Activated T-cell treated with anti-CD3 and anti-CD28 coated beads for 24 hours (primary cell): ENCODE measurements around the gene GGA2.
"Not testable (repeated sequence)": the region's sequence is repeated elsewhere in the genome, so short reads cannot be mapped to it uniquely, and the experiment has no call there.

Experiments
- DNase-seq: peaks from one replicate; pipeline ENCODE4 v3.0.0-alpha.2; 2020; ENCODE audit warnings: low read depth

Gene GGA2

DNA sequence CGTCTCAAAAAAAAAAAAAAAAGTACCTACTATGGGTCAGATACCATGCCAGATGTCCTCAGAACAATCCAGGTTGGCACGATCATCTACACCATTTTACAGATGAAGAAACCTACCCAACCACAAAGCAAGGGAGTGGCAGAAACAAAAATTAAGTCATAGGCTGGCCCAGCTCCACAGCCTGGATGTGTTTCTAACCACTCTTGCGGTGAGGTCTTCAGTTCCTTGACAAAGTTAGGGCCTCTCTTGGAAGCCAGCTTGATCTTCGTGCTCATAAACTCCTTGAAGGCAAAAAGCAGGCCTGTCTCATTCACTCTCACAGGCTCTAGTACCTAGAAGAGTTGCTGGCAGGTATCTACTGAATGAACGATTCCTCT is 6.2 kb downstream of the GGA2 start:
- DNase-seq: no peak

DNA sequence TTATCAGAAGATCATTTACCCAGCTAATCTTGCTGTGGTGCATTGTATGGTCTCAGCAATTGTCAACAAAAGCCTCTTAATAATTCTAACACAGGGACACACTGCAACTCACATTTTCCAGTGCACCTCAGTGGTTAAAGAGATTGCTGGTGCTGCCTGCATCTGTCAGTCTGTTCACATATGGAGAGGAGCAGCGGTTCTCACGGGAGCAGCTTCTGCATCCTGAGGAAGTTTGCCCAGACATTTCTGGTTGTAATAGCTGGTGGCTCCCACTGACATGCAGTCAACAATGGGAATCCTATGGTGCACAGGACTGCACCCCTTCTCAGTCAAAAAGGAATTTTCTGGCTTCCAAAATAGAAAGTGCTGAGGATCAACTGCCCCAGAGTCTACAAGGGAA is 7.8 kb downstream of the GGA2 start:
- DNase-seq: no peak

DNA sequence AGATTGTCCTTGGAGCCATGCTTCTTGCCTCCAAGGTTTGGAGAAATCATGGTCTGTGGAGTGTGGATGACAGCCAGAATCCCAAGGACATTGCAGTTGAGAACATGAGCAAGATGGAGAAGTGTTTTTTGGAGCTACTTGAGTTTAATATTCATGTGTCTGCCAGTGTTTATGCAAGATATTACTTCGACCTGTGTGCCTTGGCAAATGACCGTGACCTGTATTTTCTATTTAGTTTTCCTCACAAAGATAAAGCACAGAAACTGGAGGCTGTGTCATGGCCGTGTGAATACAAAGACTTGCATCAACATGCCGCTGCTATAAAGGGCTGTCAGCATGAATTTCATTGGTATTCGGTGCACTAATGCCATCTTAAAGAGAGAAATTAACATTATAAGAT is 9.0 kb downstream of the GGA2 start:
- no peak for DNase-seq

DNA sequence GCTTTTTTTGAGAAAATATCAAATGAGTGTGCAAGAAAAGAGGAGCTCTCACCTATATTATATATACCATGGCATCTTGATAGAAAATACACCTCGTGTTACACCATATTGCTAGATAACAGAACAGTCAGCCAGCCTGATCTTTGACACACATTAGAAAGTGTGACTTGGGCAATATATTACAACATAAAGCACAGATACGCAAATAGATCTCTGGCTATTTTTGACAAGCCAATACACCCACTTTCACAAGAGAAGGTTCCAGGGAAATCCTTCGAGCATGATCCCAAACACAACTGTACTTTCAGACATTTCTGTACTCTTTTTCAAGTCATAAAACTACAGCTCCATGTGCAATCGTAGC is 9.4 kb downstream of the GGA2 start:
- no peak for DNase-seq

DNA sequence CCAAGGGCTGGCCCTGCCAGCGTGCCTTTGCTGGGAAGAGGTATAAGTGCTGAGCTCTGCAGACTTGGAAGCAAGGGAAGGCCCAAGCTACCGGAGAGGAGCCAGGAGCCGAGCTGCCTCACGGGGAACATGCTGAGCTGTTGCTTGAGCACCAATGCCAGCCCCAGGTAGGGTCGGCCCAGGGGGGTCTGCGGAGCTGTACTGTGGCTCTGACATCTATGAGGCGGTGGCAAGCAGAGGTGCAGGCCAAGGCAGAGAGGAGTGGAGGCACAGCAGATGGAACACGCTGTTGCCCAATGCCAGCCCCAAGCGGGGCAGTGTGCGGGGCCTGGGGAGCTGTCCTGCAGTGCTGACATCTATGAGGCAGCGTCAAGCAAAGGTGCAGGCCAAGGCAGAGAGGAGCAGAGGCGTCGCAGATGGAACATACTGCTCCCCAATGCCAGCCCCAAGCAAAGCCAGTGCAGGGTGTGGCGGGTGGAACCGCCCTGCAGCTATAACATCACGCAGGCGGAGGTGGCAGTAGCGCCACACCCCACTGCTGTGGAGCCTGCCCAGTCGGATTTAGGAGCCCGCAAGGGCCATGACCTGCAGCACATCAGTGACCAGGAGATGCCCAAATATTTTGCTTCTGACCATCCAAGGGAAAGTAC is 10.0 kb downstream of the GGA2 start:
- no peak for DNase-seq

DNA sequence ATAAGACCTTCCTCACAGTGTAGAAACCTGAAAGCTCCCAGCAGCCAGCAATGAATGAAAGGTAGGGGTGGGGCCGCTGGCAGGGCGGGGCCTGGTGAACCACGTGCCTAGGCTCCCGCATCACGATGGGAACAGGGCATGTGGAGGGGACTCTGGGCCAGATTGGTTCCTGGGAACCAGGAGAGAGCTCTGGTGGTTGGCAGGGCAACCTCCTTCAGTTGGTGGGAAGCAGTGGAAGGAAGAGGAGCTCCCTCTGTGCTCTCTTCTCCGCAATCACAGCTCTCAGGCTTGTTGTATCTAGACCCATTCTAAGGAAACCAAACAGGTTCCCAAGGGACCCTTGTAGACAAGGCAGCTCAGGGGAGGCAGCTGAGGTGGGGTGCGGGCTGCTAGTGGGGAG is 10.5 kb downstream of the GGA2 start:
- DNase-seq: no peak

DNA sequence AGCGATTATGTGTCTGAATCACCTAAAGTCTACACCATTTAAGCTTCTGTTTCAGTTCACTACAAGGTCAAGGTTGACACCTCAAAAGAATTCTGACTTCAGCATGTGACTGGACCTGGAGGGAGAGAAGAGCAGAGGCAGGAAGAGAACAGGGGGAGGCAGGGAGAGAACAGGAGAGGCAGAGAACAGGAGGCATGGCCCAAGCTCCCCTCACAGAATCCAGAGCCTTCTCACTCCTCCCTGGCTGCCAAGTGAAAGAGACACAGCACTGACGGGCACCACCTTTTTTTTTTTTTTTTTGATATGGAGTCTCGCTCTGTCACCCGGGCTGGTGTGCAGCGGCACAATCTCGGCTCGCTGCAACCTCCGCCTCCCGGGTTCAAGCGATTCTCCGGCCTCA is 11.4 kb downstream of the GGA2 start:
- no peak for DNase-seq

DNA sequence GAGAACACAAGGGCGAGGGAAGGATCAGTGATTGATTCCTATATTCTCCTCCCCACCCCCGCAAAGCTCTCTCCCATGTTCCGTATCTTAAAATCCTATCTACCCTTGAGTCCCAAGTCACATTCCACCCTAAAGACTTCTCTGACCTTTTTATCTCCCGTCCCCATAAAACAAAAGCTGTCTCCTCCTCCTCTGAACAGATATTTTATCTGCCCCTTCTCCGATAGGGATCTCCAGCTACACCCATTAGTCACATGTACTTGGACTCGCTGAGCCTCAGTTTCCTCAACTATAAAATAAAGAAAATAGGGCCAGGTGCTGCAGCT is 12.8 kb downstream of the GGA2 start:
- DNase-seq: no peak

DNA sequence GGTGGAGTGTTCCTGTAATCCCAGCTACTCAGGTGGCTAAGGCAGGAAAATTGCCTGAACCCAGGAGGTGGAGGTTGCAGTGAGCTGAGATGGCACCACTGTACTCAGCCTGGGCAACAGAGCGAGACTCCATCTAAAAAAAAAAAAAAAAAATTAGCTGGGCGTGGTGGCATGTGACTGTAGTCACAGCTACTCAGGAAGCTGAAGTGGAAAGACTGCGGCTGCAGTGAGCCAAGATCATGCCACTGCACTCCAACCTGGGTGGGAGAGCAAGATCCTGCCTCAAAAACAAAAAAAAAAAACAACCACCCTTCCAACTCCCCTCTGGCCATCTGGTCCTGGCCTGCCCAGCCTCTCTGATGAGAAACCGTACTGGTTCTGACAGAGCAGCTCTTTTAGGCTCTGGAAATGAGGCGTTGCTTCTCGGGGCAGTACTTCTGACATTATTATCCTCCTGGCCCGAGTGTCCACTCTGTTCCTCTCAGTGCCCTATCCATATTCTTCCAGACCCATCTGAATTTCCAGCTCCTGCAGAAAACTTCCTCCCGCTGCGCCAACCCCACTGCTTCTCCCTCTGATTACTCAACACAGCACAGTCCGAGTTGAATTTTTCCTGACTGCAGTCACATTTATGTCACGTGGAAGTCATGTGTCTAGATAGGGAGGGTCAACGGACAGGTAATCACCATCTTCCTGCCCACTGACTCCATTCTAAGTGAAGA is 13.3 kb downstream of the GGA2 start:
- no peak for DNase-seq

DNA sequence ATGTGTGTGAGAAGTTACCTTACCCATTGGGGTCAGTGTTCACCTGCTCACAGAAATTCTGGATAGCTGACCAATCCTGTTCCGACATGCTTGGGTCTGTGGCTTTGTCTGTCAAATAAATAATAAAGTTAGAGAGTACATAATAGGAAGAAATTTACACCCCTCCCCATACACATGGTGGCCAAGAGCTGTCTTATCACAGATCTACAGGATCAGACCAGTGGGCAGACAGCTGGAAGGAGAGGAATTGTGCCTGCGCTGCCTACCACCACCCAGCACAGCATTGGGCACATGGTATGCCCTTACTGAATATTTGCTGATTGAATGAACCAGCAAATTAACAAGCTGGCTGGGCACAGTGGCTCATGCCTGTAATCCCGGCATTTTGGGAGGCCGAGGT is 14.6 kb downstream of the GGA2 start:
- no peak for DNase-seq

DNA sequence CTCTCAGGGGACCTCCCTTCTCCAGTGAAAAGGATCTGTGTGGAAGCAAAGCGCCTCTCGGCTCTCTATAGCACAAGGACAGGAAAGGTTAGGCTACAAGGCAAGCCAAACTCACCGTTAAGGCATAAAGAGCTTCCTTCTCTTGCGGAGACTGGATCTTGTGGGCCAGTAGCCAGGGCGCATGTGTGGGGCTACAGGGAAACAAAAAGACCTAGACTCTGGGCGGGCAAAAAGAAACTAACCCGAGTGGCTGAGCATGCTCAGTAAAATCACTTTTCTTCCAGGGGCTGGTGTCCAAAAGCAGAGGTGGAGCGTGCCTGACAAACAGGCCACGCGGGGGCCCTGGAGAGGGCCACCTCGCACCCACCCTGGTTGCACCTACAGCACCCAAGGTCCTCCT is 16.1 kb downstream of the GGA2 start:
- DNase-seq: no peak

DNA sequence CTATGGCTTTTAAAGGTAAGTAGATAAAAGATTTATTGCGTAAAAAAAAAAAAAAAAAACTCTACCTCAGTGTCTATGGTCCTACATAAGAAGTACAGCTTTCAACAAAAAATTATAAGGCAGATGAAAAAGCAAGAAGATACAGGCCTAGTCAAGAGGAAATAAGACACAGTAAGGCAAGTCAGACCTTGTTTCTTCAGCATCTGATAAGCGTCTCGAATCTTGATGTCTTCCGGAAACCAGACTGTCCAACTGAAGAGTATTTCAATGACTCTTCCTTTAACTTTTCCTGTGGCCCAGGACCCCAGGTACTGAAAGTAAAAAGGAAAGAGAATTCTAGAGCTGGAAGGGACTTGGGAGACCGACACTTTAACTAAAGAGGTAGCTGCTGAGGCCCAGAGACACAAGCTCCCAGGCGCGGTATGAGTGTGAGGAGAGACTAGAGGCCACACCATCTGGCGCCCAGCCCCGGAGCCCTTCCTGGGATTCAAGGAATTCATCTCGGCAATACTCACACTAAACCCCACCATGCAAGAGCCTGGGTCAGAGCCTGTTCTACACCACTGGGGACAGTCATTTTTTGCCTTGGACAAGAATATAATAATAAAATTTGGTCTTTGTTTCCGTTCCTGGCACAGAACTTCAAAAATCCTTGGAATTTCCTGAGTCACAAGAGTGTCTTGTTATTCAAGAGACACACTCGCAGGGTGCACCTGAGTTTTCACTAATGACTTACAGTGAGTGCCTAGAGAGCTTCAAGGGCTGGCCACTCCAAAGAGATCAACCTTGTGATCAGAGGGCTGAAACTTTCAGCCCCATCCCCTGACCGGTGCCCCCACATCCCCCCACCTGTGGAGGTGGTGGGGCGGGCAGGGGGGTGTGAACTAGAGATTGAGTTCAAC is 18.6 kb downstream of the GGA2 start:
- no peak for DNase-seq

DNA sequence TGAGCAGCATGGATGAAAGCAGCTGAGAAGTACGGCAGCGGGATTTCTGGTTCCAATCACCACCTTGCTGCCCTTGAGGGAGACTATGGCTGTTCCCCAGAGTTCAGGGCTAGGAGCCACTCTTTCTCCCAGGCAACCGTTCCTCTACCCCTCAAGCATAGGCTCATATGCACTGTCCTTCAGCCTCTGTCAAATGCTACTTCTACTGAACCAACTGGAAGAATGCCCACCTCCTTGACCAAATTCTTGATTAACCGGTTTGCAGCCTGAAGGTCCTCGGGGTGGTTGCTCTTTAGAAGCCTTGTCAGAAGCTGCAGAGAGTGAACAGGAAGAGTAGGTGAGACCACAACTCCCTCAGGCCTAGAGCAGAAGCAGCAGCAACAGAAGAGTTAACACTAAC is 23.8 kb downstream of the GGA2 start:
- no peak for DNase-seq

DNA sequence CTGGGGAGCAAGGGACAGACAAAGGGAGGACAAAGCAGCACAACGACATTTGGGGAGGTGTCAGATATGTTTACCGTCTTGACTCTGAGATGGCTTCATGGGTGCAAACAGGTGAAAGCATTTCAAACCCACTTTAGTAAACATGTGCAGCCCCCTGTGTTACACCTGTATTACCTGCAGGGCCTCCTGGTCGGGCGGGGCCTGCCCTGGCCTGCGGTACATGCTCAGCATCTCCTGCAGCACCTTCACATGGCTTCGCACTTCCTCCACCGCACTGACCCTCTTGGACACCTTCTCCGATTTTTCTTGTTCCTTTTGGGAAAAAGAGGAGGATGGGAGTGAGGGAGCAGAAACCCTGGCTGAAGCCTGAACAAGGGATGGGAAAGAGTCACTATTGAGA is 24.5 kb downstream of the GGA2 start:
- DNase-seq: no peak

DNA sequence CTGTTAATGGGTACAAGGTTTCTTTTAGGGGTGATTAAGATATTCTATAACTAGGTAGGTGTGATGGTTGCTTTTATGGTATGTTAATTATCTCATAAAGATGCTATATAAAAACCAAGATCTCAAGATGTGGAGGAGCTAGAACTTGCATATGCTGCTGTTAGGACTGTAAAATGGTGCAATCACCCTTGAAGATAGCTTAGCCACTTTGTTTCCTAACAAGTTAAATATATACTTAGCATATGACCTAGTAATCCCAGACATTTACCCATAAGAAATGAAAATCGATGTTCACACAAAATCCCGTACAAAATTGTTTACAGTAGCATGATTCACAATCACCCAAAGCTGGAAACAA is 25.1 kb downstream of the GGA2 start:
- DNase-seq: no peak

DNA sequence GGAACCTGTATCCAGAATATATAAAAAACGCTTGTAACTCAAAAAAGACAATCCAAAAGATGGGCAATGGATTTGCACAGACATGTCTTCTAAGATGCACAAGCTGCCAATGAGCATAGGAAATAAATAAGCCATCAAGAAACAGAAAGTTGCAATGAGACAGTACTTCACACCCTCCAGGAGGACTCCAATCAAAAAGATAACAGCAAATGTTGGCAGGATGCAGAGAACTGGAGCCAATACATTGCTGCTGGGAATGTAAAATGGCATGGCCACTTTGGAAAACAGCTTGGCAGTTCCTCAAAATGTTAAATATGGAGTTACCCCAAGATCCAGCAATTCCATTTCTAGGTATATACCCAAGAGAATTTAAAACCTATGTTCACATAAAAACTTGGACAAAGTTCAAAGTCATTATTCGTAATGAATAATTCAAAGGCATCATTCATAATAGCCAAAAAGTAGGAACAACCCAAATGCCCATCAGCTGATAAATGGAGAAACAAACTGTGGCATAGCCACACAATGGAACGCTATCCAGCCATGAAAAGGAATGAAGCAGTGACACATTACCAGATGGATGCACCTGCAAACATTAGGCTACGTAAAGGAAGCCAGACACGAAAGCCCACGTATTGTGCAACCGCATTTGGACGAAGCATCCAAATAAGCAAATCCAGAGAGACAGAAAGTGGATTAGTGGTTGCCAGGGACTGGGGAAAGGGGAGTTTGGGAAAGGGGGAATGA is 25.6 kb downstream of the GGA2 start:
- DNase-seq: no peak

DNA sequence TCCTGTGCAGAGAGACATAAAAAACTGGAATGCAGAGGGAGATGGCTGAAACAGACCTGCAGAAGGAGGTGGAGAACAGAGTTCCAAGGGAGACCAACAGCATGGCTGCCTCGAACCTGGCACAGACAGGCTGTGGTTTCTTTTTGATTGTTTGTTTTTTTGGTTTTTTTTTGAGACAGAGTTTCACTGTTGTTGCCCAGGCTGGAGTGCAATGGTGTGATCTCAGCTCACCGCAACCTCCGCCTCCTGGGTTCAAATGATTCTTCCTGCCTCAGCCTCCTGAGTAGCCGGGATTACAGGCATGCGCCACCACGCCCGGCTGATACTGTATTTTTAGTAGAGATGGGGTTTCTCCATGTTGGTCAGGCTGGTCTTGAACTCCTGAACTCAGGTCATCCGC is 26.8 kb downstream of the GGA2 start:
- DNase-seq: not testable (repeated sequence)

DNA sequence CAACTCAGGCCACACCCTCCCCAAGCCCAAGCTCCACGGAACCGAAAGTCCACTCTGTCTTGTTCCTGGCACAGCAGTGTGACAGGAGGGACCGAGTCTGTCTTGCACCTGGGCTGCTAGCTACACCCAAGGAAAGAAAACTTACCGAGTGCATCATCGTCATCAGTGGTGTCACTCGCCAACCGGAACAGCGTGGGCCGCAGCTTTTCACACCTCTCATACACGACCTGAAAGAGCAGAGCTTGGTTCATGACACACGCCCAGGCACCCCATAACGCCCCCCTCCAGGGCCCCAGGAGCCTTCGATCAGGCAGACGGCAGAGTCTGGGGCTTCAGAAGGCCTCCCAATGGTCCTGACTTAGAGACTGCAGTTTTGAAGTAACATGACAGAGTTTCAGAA is 27.5 kb downstream of the GGA2 start:
- no peak for DNase-seq

DNA sequence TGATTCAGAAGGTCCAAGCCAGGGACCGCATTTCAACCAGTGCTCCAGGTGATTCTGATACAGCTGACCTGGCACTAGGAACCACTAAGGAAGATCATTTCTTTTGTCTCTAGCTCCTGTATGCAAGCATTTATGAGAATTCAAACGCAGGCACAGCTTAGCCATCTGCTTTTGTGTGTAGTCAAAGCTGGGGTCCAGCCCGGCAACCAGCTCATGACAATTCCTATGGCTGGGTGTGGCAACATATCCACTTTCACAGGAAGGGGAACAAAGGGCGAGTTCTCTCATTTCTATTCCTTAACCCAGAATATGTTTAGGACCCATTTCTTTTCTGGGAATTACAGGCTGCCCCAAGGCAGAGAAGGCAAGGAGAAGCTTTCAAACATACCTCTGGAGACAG is 30.0 kb downstream of the GGA2 start:
- no peak for DNase-seq

DNA sequence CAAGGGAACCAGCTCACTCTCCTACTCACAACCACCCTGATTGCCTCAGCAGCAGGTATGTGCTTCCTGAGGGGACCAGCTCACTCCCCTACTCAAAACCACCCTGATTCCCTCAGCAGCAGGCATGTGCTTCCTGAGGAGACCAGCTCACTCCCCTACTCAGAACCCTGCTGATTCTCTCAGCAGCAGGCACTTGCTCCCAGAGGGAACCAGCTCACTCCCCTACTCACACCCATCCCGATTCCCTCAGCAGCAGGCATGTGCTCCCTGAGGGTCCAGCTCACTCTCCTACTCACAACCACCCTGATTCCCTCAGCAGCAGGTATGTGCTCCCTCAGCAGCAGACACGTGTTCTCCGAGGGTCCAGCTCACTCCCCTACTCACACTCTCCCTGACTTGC is 31.2 kb downstream of the GGA2 start:
- DNase-seq: no peak

DNA sequence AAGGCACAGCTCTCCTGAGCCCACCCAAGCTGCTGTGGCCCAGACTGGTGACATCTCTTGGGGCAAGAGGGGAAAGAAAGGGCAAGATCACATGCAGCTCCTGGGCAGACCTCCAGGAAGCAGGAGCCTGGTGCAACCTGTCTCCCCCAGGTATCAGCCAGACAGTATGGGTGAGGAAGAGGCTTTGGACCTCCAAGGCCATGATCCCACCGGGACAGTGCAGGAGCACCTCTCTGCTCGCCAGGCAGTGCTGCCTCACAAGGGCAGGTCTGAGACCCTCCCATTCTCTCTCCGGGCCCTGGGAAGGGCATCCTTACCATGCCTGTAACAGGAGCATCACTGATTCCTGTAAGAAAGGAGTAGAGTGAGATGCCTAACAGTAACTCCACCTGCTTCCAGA is 31.7 kb downstream of the GGA2 start:
- DNase-seq: no peak

DNA sequence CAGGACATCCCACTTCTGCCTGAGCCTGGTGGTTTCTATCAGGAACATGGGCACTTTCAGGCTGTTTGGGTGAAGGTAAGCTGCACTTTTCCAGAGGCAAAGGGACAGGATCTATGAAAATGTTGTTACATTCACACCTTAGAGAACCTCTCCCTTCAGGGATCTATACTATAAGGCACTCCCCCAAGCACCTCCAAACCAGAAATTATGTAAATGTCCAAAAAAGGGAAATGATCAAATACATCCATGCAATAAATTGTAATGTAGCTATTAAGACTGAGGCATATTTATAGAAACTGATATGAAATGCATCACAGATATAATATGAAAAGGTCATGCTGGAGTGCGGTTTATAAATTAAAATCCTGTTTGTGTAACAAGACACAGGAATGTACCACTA is 34.0 kb downstream of the GGA2 start:
- DNase-seq: no peak

DNA sequence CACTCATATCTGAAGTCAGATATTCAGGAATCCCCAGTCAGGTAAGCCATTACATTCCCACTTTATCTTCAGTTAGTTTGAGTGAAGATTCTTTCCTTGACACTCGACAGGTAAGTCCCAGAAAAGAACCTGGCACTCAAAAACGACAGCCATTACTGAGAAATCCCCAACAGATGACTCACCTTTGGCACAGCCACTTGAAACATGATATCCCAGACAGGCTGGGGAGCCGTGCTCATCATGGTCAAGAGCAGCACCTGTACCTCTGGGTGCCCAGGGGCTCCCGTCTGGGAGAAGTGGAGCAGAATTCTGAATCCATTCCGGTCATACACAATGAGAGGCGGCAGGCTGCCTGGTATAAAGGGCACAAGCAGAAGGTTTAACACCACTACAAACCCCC is 40.5 kb downstream of the GGA2 start:
- no peak for DNase-seq
